Large intestine (tissue), 3 donors: ENCODE data around the gene ZNF333. TPM values are rescaled to one million over a fixed set of nuclear protein-coding genes. Genes with fewer than 3 reads are reported as not detected.
A peak's percentile ranks its signal among the peaks of the same experiment; 100 is the strongest.

Experiments used
- DNase-seq, 2 donors: peaks; one replicate each; pipeline versions ENCODE4 v3.0.0 to v3.0.0-alpha.2; 2013
- H3K27ac ChIP-seq: one replicate; pipeline ENCODE4 v1.5.1; 2013; ENCODE audit warnings: low read length
- H3K27me3 ChIP-seq: 2 replicates; pipeline ENCODE4 v1.6.1; 2013; ENCODE audit warnings: low read length; ENCODE audit not compliant: control insufficient read depth, insufficient read depth
- H3K36me3 ChIP-seq: 2 replicates; pipeline ENCODE4 v1.6.1; 2013; ENCODE audit warnings: low read length; ENCODE audit not compliant: control insufficient read depth, insufficient read depth
- H3K4me1 ChIP-seq: one replicate; pipeline ENCODE4 v1.6.1; 2013; ENCODE audit warnings: low read length; ENCODE audit not compliant: control insufficient read depth, insufficient read depth
- H3K4me3 ChIP-seq: one replicate; pipeline ENCODE4 v1.5.1; 2013; ENCODE audit warnings: low read length
- H3K9me3 ChIP-seq: one replicate; pipeline ENCODE4 v1.6.1; 2013; ENCODE audit warnings: mild to moderate bottlenecking, low read depth, low read length, moderate library complexity; ENCODE audit not compliant: control insufficient read depth
- WGBS: methylation state at CpG from one replicate; pipeline ENCODE4 v1.1.5; 2013; ENCODE audit warnings: low lambda C conversion rate; ENCODE audit not compliant: insufficient coverage; 5-methylcytosine and 5-hydroxymethylcytosine counted together
- polyA plus RNA-seq: library from polyadenylated mRNA; unstranded; fragments of 120-200 nt; gene quantifications from one replicate; pipeline ENCODE4 v1.2.1, GENCODE V29; 2013

Gene ZNF333
- polyA plus RNA-seq, 1 donor, result 14.1 TPM

- Histone ChIP-seq H3K4me1 (no peaks in the 10 kb centered on the region), H3K36me3 (no peaks in the 10 kb centered on the region), H3K27ac (no peak overlapping the region), H3K9me3 (no peaks in the 10 kb centered on the region), H3K4me3 (no peak overlapping the region), H3K27me3 (no peaks in the 10 kb centered on the region)
- no peak for DNase-seq
- WGBS, result no CpG with 5 or more reads among the region's 2 CpGs
These were observed 19.4 kb upstream of the ZNF333 start for GRCh38 chr19:14670408-14670807.

GRCh38 chr19:14672188-14672872 is 17.5 kb upstream of the ZNF333 start:
- Histone ChIP-seq H3K9me3 (no peaks in the 10 kb centered on the region), H3K36me3 (no peaks in the 10 kb centered on the region), H3K4me1 (no peaks in the 10 kb centered on the region), H3K27ac (no peak overlapping the region), H3K4me3 (no peak overlapping the region), H3K27me3 (no peaks in the 10 kb centered on the region)
- DNase-seq, result no peak
- no CpG with 5 or more reads among the region's 3 CpGs for WGBS

GRCh38 chr19:14673088-14673487 is 16.8 kb upstream of the ZNF333 start:
- no CpG with 5 or more reads among the region's 1 CpG for WGBS
- no peak for DNase-seq
- no peaks in the 10 kb centered on the region for H3K36me3 ChIP-seq
- no peak overlapping the region for H3K4me3 ChIP-seq
- H3K27me3 ChIP-seq, result no peaks in the 10 kb centered on the region
- H3K27ac ChIP-seq, result no peak overlapping the region
- H3K4me1 ChIP-seq, result no peaks in the 10 kb centered on the region
- H3K9me3 ChIP-seq, result no peaks in the 10 kb centered on the region

GRCh38 chr19:14674764-14675163 is 15.1 kb upstream of the ZNF333 start, which contains the start of gene ADGRE3:
ADGRE3 (minus strand) TSS chr19:14674844; CDS start chr19:14674770, 74 bp downstream.
- H3K27me3 ChIP-seq, result no peaks in the 10 kb centered on the region
- no peaks in the 10 kb centered on the region for H3K9me3 ChIP-seq
- 63% methylated on average over 2 of the region's 6 CpGs for WGBS
- H3K36me3 ChIP-seq, result no peaks in the 10 kb centered on the region
- no peak within 1 kb of the TSS for H3K4me3 ChIP-seq
- H3K4me1 ChIP-seq, result no peaks in the 10 kb centered on the region
- DNase-seq, result no peak
- H3K27ac ChIP-seq, result no peak within 1 kb of the TSS

- no peak overlapping the region for H3K4me3 ChIP-seq
- H3K4me1 ChIP-seq, result no peaks in the 10 kb centered on the region
- no peak for DNase-seq
- H3K27me3 ChIP-seq, result no peaks in the 10 kb centered on the region
- H3K9me3 ChIP-seq, result no peaks in the 10 kb centered on the region
- WGBS, result 50% methylated on average over 1 of the region's 10 CpGs
- H3K27ac ChIP-seq, result no peak overlapping the region
- no peaks in the 10 kb centered on the region for H3K36me3 ChIP-seq
These were observed 13.1 kb upstream of the ZNF333 start for GRCh38 chr19:14676762-14677161.

GRCh38 chr19:14677464-14677863 is 12.4 kb upstream of the ZNF333 start:
- no peak overlapping the region for H3K27ac ChIP-seq
- no peaks in the 10 kb centered on the region for H3K9me3 ChIP-seq
- H3K4me1 ChIP-seq, result no peaks in the 10 kb centered on the region
- H3K27me3 ChIP-seq, result no peaks in the 10 kb centered on the region
- H3K36me3 ChIP-seq, result no peaks in the 10 kb centered on the region
- no peak overlapping the region for H3K4me3 ChIP-seq
- 70% methylated on average over 1 of the region's 6 CpGs for WGBS
- DNase-seq, result no peak

GRCh38 chr19:14678199-14678598 is 11.6 kb upstream of the ZNF333 start:
- H3K36me3 ChIP-seq, result no peaks in the 10 kb centered on the region
- H3K27ac ChIP-seq, result no peak overlapping the region
- WGBS, result 90% methylated on average over 6 of the region's 9 CpGs
- DNase-seq, result no peak
- no peak overlapping the region for H3K4me3 ChIP-seq
- H3K9me3 ChIP-seq, result no peaks in the 10 kb centered on the region
- no peaks in the 10 kb centered on the region for H3K27me3 ChIP-seq
- no peaks in the 10 kb centered on the region for H3K4me1 ChIP-seq

GRCh38 chr19:14682084-14682483 is 7.8 kb upstream of the ZNF333 start:
- WGBS, result 76% methylated on average over 2 of the region's 2 CpGs
- H3K27ac ChIP-seq, result no peak overlapping the region
- no peaks in the 10 kb centered on the region for H3K4me1 ChIP-seq
- no peak for DNase-seq
- no peaks in the 10 kb centered on the region for H3K9me3 ChIP-seq
- H3K36me3 ChIP-seq, result no peaks in the 10 kb centered on the region
- H3K27me3 ChIP-seq, result peaks cover 3% of the 10 kb centered on the region
- no peak overlapping the region for H3K4me3 ChIP-seq

GRCh38 chr19:14683439-14683838 is 6.4 kb upstream of the ZNF333 start:
- Histone ChIP-seq H3K4me1 (no peaks in the 10 kb centered on the region), H3K27ac (no peak overlapping the region), H3K9me3 (no peaks in the 10 kb centered on the region), H3K36me3 (no peaks in the 10 kb centered on the region), H3K4me3 (no peak overlapping the region), H3K27me3 (peaks cover 3% of the 10 kb centered on the region)
- no CpG with 5 or more reads among the region's 3 CpGs for WGBS
- DNase-seq, result no peak

- peaks cover 3% of the 10 kb centered on the region for H3K27me3 ChIP-seq
- no CpG with 5 or more reads among the region's 3 CpGs for WGBS
- no peak overlapping the region for H3K27ac ChIP-seq
- no peak overlapping the region for H3K4me3 ChIP-seq
- H3K36me3 ChIP-seq, result no peaks in the 10 kb centered on the region
- no peaks in the 10 kb centered on the region for H3K9me3 ChIP-seq
- DNase-seq, result no peak
- no peaks in the 10 kb centered on the region for H3K4me1 ChIP-seq
These were observed 3.4 kb upstream of the ZNF333 start for GRCh38 chr19:14686411-14686810.

- Histone ChIP-seq H3K4me1 (no peaks in the 10 kb centered on the region), H3K36me3 (peaks cover 36% of the 10 kb centered on the region), H3K27ac (no peak overlapping the region), H3K4me3 (no peak overlapping the region), H3K27me3 (no peaks in the 10 kb centered on the region), H3K9me3 (no peaks in the 10 kb centered on the region)
- DNase-seq, result peak in 1 of 2 donors; percentile 3
- WGBS, result no CpG with 5 or more reads among the region's 13 CpGs
These were observed 4.9 kb downstream of the ZNF333 start for GRCh38 chr19:14694641-14695266.
